ENCODE results near the gene TMEM218. TPM values are rescaled to one million over a fixed set of nuclear protein-coding genes. Genes with fewer than 3 reads are reported as not detected.

Gene TMEM218
- total and polyA plus RNA-seq, 10 of the 15 experiments (the other 5 are each of a cell fraction or from before 2014, with no cell fraction given): 11.2 to 50.3 (median 28.8) TPM

DNA sequence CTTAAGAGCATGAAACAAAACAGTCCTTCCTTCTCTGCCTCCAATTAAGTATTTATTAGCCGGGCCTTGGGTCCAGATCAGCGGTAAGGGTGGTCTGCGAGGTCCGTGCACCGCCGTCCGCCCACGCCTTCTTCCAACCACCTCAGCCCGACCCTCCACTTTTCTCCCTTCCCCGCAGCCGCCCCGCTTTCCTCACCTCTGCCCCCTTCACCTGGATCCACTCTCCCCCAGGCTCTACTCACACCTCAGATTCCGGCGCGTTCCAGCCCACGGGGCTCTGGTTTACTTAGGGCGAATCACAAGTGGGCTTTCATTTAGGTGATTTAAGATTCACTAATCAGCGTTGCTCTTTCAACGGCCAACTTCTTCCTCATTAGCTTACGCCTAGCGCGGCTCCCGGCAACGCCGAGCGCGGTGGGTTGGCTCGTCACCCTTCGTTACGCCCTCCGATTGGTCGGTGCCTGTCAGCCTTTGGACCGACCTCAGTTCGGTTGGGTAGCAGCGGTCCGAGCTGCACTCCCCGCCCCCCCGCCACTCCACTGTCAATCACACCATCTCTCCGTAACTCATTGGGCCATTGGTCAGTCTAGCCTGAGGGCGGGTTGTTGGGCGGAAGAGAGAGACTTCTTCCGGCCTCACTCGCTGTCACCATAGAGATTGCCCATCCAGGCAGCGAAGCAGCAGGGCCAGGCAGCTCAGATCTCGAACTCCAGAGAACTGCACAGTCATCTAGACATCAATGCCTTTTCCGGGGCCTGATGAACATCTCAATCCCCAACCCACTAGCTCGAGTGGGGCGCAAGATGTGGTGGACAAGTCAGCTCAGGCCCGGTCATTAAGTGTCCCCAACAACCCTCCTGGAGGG is at the start of gene TMEM218 (continued):
- TF ChIP-seq, protein P1, sequence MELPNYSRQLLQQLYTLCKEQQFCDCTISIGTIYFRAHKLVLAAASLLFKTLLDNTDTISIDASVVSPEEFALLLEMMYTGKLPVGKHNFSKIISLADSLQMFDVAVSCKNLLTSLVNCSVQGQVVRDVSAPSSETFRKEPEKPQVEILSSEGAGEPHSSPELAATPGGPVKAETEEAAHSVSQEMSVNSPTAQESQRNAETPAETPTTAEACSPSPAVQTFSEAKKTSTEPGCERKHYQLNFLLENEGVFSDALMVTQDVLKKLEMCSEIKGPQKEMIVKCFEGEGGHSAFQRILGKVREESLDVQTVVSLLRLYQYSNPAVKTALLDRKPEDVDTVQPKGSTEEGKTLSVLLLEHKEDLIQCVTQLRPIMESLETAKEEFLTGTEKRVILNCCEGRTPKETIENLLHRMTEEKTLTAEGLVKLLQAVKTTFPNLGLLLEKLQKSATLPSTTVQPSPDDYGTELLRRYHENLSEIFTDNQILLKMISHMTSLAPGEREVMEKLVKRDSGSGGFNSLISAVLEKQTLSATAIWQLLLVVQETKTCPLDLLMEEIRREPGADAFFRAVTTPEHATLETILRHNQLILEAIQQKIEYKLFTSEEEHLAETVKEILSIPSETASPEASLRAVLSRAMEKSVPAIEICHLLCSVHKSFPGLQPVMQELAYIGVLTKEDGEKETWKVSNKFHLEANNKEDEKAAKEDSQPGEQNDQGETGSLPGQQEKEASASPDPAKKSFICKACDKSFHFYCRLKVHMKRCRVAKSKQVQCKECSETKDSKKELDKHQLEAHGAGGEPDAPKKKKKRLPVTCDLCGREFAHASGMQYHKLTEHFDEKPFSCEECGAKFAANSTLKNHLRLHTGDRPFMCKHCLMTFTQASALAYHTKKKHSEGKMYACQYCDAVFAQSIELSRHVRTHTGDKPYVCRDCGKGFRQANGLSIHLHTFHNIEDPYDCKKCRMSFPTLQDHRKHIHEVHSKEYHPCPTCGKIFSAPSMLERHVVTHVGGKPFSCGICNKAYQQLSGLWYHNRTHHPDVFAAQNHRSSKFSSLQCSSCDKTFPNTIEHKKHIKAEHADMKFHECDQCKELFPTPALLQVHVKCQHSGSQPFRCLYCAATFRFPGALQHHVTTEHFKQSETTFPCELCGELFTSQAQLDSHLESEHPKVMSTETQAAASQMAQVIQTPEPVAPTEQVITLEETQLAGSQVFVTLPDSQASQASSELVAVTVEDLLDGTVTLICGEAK (IDR thresholded peaks at IDR 0.05; ENCODE audit: borderline replicate concordance): peak; percentile 90
- peak; percentile 76 for TF ChIP-seq POLR2A (IDR thresholded peaks at IDR 0.05; ENCODE audit: low read depth, low read length)
- no peak for TF ChIP-seq NR2C2 (IDR thresholded peaks at IDR 0.05; ENCODE audit: borderline replicate concordance, control insufficient read depth, insufficient read length, low read depth)
- TF ChIP-seq, protein P2, sequence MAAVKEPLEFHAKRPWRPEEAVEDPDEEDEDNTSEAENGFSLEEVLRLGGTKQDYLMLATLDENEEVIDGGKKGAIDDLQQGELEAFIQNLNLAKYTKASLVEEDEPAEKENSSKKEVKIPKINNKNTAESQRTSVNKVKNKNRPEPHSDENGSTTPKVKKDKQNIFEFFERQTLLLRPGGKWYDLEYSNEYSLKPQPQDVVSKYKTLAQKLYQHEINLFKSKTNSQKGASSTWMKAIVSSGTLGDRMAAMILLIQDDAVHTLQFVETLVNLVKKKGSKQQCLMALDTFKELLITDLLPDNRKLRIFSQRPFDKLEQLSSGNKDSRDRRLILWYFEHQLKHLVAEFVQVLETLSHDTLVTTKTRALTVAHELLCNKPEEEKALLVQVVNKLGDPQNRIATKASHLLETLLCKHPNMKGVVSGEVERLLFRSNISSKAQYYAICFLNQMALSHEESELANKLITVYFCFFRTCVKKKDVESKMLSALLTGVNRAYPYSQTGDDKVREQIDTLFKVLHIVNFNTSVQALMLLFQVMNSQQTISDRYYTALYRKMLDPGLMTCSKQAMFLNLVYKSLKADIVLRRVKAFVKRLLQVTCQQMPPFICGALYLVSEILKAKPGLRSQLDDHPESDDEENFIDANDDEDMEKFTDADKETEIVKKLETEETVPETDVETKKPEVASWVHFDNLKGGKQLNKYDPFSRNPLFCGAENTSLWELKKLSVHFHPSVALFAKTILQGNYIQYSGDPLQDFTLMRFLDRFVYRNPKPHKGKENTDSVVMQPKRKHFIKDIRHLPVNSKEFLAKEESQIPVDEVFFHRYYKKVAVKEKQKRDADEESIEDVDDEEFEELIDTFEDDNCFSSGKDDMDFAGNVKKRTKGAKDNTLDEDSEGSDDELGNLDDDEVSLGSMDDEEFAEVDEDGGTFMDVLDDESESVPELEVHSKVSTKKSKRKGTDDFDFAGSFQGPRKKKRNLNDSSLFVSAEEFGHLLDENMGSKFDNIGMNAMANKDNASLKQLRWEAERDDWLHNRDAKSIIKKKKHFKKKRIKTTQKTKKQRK (IDR thresholded peaks at IDR 0.05; ENCODE audit: low read depth, low read length): peak; percentile 49; the same call in 1 of the 2 replicates
- TF ChIP-seq SIX5 (IDR thresholded peaks at IDR 0.05; ENCODE audit: low read depth, low read length, severe bottlenecking): peak; percentile 7
- TF ChIP-seq STAT1 (conservative IDR thresholded peaks at IDR 0.05): 0 out of 2 replicates have a peak, but pooled peaks have one; percentile 58
- peak; percentile 68; the same call in 1 of the 2 replicates for TF ChIP-seq ASH2L (IDR thresholded peaks at IDR 0.05; ENCODE audit: borderline replicate concordance, low read depth)
- no peak for TF ChIP-seq RBBP5 (conservative IDR thresholded peaks at IDR 0.05)
- peak; percentile 46; the same call in 1 of the 2 replicates for TF ChIP-seq TAF1 (IDR thresholded peaks at IDR 0.05; ENCODE audit: borderline replicate concordance, low read depth, low read length)
- TF ChIP-seq, protein P3, sequence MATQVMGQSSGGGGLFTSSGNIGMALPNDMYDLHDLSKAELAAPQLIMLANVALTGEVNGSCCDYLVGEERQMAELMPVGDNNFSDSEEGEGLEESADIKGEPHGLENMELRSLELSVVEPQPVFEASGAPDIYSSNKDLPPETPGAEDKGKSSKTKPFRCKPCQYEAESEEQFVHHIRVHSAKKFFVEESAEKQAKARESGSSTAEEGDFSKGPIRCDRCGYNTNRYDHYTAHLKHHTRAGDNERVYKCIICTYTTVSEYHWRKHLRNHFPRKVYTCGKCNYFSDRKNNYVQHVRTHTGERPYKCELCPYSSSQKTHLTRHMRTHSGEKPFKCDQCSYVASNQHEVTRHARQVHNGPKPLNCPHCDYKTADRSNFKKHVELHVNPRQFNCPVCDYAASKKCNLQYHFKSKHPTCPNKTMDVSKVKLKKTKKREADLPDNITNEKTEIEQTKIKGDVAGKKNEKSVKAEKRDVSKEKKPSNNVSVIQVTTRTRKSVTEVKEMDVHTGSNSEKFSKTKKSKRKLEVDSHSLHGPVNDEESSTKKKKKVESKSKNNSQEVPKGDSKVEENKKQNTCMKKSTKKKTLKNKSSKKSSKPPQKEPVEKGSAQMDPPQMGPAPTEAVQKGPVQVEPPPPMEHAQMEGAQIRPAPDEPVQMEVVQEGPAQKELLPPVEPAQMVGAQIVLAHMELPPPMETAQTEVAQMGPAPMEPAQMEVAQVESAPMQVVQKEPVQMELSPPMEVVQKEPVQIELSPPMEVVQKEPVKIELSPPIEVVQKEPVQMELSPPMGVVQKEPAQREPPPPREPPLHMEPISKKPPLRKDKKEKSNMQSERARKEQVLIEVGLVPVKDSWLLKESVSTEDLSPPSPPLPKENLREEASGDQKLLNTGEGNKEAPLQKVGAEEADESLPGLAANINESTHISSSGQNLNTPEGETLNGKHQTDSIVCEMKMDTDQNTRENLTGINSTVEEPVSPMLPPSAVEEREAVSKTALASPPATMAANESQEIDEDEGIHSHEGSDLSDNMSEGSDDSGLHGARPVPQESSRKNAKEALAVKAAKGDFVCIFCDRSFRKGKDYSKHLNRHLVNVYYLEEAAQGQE (IDR thresholded peaks at IDR 0.05; ENCODE audit: low read depth, low read length): no peak
- TF ChIP-seq, protein P4, sequence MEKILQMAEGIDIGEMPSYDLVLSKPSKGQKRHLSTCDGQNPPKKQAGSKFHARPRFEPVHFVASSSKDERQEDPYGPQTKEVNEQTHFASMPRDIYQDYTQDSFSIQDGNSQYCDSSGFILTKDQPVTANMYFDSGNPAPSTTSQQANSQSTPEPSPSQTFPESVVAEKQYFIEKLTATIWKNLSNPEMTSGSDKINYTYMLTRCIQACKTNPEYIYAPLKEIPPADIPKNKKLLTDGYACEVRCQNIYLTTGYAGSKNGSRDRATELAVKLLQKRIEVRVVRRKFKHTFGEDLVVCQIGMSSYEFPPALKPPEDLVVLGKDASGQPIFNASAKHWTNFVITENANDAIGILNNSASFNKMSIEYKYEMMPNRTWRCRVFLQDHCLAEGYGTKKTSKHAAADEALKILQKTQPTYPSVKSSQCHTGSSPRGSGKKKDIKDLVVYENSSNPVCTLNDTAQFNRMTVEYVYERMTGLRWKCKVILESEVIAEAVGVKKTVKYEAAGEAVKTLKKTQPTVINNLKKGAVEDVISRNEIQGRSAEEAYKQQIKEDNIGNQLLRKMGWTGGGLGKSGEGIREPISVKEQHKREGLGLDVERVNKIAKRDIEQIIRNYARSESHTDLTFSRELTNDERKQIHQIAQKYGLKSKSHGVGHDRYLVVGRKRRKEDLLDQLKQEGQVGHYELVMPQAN (conservative IDR thresholded peaks at IDR 0.05): peak; percentile 71
- 0 out of 2 replicates have a peak, but pooled peaks have one; percentile 22 for TF ChIP-seq BMI1 (IDR thresholded peaks at IDR 0.05; ENCODE audit: borderline replicate concordance)
- no peak for TF ChIP-seq ZNF24 (IDR thresholded peaks at IDR 0.05)
- TF ChIP-seq MTA3 (IDR thresholded peaks at IDR 0.05; ENCODE audit: borderline replicate concordance, low read length): no peak
